ENCODE results near the gene NUP62CL.
"Not testable (repeated sequence)": the region's sequence is repeated elsewhere in the genome, so short reads cannot be mapped to it uniquely, and the experiment has no call there.

NUP62CL gene

GRCh38 chrX:107205770-107206696 lies at the start of gene NUP62CL, which contains the start of gene DNAAF6:
Gene NUP62CL (minus strand): TSS chrX:107206433. CDS start chrX:107175146, 31,287 bp downstream.
Gene DNAAF6 (plus strand): TSS chrX:107206611. CDS start chrX:107212876, 6,265 bp downstream.
- peak; percentile 73 for DNase-seq

- no peak for DNase-seq
These were observed 22.2 kb upstream of the NUP62CL start for GRCh38 chrX:107228486-107228819.

- DNase-seq = no peak
These were observed 21.7 kb upstream of the NUP62CL start for GRCh38 chrX:107227780-107228485.

- no peak for DNase-seq
These were observed 20.5 kb upstream of the NUP62CL start for GRCh38 chrX:107226757-107227156.

GRCh38 chrX:107213477-107213876 lies 7.2 kb upstream of the NUP62CL start:
- DNase-seq = no peak

GRCh38 chrX:107207943-107208342 lies 1.7 kb upstream of the NUP62CL start:
- DNase-seq = no peak

GRCh38 chrX:107207089-107207488 lies 856 bp upstream of the NUP62CL start:
- DNase-seq = no peak

GRCh38 chrX:107206697-107207065 lies 448 bp upstream of the NUP62CL start:
- no peak for DNase-seq

GRCh38 chrX:107204068-107204605 lies 2.1 kb downstream of the NUP62CL start:
- DNase-seq = no peak

GRCh38 chrX:107199491-107199890 lies 6.7 kb downstream of the NUP62CL start:
- no peak for DNase-seq

GRCh38 chrX:107198074-107198473 lies 8.2 kb downstream of the NUP62CL start:
- not testable (repeated sequence) for DNase-seq

- DNase-seq = no peak
These were observed 8.9 kb downstream of the NUP62CL start for GRCh38 chrX:107197319-107197718.

- no peak for DNase-seq
These were observed 34.7 kb downstream of the NUP62CL start for GRCh38 chrX:107171369-107172102.

GRCh38 chrX:107168712-107169111 lies 37.5 kb downstream of the NUP62CL start:
- DNase-seq = no peak

- no peak for DNase-seq
These were observed 38.0 kb downstream of the NUP62CL start for GRCh38 chrX:107168257-107168656.

- no peak for DNase-seq
These were observed 38.9 kb downstream of the NUP62CL start for GRCh38 chrX:107167163-107167921.

GRCh38 chrX:107157618-107158017 lies 48.6 kb downstream of the NUP62CL start:
- DNase-seq = not testable (repeated sequence)

- not testable (repeated sequence) for DNase-seq
These were observed 50.4 kb downstream of the NUP62CL start for GRCh38 chrX:107155621-107156430.

GRCh38 chrX:107154787-107155620 lies 51.2 kb downstream of the NUP62CL start:
- DNase-seq = no peak

GRCh38 chrX:107153005-107153404 lies 53.2 kb downstream of the NUP62CL start:
- DNase-seq = no peak
